ENCODE measurements around the gene TNFAIP3.
A peak's percentile ranks its signal among the peaks of the same experiment; 100 is the strongest.
"Not testable (repeated sequence)": the region's sequence is repeated elsewhere in the genome, so short reads cannot be mapped to it uniquely, and the experiment has no call there.

Gene TNFAIP3

DNA sequence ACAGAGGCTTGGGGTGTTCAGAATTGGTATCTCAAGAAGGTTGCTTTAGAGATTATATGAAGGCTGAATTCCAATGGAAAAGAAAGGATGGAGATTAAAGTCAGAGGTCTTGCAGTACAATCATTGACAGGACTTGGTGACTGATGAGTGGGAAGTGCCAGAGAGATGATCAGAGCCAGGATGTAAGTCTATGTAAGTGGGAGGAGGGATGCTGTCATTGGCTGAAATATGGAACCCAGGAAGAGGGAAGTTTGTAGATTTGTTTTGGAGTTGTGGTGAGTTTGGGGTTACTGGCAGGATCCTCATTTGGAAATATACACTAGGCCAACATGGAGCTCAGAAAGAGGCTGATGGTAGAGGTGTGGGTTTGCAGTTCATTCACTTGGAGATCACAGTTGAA, 23.8 kb upstream of the TNFAIP3 start:
- DNase-seq (ENCODE audit: low spot score), result no peak
- TF ChIP-seq, protein P1, sequence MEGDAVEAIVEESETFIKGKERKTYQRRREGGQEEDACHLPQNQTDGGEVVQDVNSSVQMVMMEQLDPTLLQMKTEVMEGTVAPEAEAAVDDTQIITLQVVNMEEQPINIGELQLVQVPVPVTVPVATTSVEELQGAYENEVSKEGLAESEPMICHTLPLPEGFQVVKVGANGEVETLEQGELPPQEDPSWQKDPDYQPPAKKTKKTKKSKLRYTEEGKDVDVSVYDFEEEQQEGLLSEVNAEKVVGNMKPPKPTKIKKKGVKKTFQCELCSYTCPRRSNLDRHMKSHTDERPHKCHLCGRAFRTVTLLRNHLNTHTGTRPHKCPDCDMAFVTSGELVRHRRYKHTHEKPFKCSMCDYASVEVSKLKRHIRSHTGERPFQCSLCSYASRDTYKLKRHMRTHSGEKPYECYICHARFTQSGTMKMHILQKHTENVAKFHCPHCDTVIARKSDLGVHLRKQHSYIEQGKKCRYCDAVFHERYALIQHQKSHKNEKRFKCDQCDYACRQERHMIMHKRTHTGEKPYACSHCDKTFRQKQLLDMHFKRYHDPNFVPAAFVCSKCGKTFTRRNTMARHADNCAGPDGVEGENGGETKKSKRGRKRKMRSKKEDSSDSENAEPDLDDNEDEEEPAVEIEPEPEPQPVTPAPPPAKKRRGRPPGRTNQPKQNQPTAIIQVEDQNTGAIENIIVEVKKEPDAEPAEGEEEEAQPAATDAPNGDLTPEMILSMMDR (IDR thresholded peaks at IDR 0.05; ENCODE audit: borderline replicate concordance, control extremely low read depth, extremely low read depth, insufficient read depth, missing control alignments), result no peak
- in situ Hi-C loops (cut with MboI; ENCODE audit: low sequenced_read_pairs, unreplicated experiment), result no loop called here

DNA sequence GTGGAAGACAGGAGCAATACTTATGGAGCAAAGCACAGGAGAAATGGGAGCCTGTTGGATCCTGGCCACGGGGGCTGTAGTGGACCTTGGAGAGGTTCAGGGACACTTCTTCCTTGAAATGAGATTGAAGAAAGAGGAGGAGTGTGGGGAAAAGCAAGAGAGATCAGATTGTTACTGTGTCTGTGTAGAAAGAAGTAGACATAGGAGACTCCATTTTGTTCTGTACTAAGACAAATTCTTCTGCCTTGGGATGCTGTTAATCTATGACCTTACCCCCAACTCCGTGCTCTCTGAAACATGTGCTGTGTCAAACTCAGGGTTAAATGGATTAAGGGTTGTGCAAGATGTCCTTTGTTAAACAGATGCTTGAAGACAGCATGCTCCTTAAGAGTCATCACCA, 22.7 kb upstream of the TNFAIP3 start:
- DNase-seq (ENCODE audit: low spot score); in situ Hi-C loops (cut with MboI; ENCODE audit: low sequenced_read_pairs, unreplicated experiment): not testable (repeated sequence)

DNA sequence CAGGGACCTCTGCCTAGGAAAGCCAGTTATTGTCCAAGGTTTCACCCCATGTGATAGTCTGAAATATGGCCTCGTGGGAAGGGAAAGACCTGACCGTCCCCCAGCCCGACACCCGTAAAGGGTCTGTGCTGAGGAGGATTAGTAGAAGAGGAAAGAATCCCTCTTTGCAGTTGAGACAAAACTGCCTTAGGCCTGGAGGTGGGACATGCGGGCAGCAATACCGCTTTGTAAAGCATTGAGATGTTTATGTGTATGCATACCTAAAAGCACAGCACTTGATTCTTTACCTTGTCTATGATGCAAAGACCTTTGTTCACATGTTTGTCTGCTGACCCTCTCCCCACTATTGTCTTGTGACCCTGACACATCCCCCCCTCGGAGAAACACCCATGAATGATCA, 22.3 kb upstream of the TNFAIP3 start:
- DNase-seq (ENCODE audit: low spot score); in situ Hi-C loops (cut with MboI; ENCODE audit: low sequenced_read_pairs, unreplicated experiment): not testable (repeated sequence)

DNA sequence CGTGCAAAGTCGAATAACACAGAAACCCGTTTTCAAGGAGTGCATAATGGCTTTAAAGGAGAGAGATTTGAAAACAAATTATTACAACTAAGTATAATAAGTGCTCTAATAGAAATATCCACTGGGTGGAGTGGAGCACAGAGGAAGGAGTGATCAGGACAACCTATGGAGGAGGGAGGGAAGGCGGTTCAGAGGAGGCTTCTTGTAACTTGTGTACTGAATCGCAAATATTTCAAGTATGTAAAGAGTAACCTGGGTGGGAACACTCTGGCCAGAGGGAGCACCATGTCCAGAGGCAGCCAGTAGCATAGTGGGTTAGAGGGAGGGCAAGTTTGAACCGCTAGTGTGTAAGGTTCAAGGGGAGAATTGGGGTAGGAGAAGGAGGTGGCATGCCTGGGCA, 21.6 kb upstream of the TNFAIP3 start:
- TF ChIP-seq, protein P1 (IDR thresholded peaks at IDR 0.05; ENCODE audit: borderline replicate concordance, control extremely low read depth, extremely low read depth, insufficient read depth, missing control alignments), result no peak
- no peak for DNase-seq (ENCODE audit: low spot score)
- in situ Hi-C loops (cut with MboI; ENCODE audit: low sequenced_read_pairs, unreplicated experiment), result no loop called here

DNA sequence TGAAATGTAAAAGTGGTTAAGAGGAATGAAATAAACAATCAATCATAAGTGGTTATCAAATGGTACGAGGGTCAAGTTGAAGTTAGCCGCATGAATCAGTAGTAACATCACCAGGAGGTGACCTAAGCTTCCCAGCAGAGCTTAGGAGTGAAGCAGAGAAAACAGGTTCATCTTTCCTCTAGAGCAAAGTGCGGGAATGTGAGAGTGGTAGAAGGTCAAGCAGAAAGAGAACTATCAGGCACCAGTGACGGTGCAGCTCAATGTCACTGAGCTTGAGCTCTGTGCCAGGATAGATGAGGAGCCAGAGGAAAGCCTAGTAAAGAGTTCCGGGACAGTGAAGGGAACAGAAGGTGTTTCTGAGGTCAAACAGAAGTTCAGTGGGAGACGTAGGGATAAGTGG, 20.8 kb upstream of the TNFAIP3 start:
- TF ChIP-seq, protein P1 (IDR thresholded peaks at IDR 0.05; ENCODE audit: borderline replicate concordance, control extremely low read depth, extremely low read depth, insufficient read depth, missing control alignments), result no peak
- no peak for DNase-seq (ENCODE audit: low spot score)
- in situ Hi-C loops (cut with MboI; ENCODE audit: low sequenced_read_pairs, unreplicated experiment), result no loop called here

DNA sequence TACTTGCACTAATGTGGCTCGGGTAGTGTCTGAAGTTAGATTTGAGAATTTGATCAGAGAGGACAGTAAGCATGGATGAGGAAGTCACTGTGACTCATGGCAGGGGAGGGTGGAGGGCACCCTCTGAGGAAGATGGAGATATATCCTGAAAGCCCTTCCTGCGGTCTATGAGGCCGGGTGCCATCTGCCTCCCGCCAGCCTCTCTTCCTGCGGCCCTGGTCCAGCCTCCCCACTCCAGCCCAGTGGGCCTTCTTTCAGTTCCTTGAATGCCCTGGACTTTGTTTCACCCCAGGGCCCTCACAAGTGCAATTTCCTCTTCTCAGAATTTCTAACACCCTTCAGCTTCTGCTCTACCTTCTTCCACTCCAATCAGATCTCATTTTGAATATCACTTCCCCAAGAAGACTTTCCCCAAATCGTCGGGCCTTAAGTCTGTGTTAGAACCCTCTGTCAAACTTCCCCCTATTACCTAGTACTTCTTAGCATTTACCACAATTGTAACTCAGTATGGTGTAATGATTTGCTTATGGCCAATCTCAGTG, 20.2 kb upstream of the TNFAIP3 start:
- TF ChIP-seq, protein P1 (IDR thresholded peaks at IDR 0.05; ENCODE audit: borderline replicate concordance, control extremely low read depth, extremely low read depth, insufficient read depth, missing control alignments), result no peak
- peak; percentile 35 for DNase-seq (ENCODE audit: low spot score)
- in situ Hi-C loops (cut with MboI; ENCODE audit: low sequenced_read_pairs, unreplicated experiment), result no loop called here

DNA sequence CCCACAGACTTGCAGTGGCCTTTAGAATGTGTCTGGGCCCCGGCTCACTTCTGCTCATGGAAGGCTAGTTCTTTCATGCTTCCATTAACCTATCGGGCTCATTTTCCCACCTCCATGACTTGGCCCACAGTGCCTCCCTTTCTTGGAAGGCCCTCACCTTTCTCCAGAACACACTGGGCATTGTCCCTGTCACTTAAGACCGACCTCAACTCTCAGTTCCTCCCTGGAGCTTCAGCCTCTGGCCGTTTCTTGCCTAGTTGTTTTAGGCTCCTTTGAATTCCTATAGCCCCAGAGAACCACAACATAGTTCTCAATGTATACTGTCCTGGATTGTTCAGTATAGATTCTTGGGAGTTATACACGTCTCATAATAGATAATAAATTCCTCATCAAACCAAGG, 19.3 kb upstream of the TNFAIP3 start:
- TF ChIP-seq, protein P1 (IDR thresholded peaks at IDR 0.05; ENCODE audit: borderline replicate concordance, control extremely low read depth, extremely low read depth, insufficient read depth, missing control alignments), result no peak
- in situ Hi-C loops (cut with MboI; ENCODE audit: low sequenced_read_pairs, unreplicated experiment), result no loop called here
- no peak for DNase-seq (ENCODE audit: low spot score)

DNA sequence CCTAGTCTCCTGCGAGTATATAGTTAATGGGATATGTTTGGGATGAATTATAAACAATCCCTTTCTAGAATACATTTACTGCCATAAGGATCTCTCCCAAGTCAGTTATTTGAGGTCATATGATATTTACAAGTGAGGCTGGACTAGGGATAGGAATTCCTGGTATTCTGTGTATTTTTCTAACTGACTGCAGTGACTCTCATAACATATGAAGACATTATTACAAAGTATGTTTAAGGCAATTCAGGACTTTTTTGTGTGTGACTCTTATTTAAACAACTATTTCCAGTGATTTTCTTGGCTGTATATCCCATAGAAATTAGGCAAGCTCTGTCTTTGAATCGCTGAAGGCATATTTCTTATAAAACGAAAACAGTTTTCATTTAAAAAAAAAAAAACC, 18.4 kb upstream of the TNFAIP3 start:
- no peak for DNase-seq (ENCODE audit: low spot score)
- in situ Hi-C loops (cut with MboI; ENCODE audit: low sequenced_read_pairs, unreplicated experiment), result no loop called here
- TF ChIP-seq, protein P1 (IDR thresholded peaks at IDR 0.05; ENCODE audit: borderline replicate concordance, control extremely low read depth, extremely low read depth, insufficient read depth, missing control alignments), result no peak

Data from GM13976 (cell line).